ENCODE measurements around the gene APOD. TPM values are rescaled to one million over a fixed set of nuclear protein-coding genes. Genes with fewer than 3 reads are reported as not detected.
"Not testable (repeated sequence)": the region's sequence is repeated elsewhere in the genome, so short reads cannot be mapped to it uniquely, and the experiment has no call there.

The APOD gene
- total RNA-seq, 2 donors from 2014 or later, result 221 to 388 TPM

DNA sequence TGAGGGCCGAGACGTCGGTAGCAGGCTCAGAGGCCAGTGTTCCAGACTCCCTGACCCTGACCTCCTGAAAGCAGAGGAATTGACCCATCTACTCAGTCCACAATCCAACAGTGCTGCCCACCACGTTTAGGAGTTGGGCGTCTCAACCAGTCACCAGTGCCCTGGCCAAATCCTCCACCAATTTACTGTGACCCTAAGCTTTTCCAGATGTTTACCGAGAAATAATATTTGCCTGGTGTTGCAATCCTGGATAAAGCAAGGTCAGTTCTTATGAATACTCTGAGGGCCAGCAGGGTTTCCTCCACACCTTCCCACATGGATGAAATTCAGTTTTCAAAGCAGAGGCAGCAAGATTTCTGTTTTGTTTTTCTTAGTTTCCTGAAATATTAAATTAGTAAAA lies 7.5 kb upstream of the APOD start:
- intact Hi-C loops (cut with DNase I), result no loop called here
- no peak for DNase-seq (ENCODE audit: low spot score)

DNA sequence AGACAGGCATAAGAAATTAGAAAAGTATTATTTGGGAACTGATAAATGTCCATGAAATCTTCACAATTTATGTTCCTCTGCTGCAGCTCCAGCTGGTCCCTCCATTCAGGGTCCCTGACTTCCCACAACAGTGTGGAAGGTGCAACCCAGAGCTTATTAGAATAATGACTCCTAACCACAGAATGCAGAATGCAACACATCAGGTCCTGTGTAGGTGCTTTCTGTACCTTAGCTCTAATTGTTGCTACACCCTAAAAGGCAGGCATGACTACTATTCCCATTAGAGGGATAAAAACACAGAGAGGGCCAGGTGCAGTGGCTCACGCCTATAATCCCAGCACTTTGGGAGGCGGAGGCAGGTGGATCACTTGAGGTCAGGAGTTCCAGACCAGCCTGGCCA lies 6.6 kb upstream of the APOD start:
- DNase-seq (ENCODE audit: low spot score); intact Hi-C loops (cut with DNase I): not testable (repeated sequence)

DNA sequence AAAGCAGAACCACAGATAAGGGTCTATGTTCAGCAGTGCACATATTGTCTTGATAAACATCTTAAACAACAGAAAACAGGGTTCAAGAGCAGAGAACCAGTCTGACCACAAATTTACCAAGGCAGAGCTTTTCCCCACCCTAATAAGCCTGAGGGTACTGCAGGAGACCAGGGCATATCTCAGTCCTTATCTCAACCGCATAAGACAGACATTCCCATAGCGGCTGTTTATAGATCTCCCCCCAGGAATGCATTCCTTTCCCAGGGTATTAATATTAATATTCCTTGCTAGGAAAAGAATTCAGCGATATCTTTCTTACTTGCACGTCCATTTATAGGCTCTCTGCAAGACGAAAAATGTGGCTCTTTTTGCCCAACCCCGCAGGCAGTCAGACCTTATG lies 6.1 kb upstream of the APOD start:
- DNase-seq (ENCODE audit: low spot score); intact Hi-C loops (cut with DNase I): not testable (repeated sequence)

DNA sequence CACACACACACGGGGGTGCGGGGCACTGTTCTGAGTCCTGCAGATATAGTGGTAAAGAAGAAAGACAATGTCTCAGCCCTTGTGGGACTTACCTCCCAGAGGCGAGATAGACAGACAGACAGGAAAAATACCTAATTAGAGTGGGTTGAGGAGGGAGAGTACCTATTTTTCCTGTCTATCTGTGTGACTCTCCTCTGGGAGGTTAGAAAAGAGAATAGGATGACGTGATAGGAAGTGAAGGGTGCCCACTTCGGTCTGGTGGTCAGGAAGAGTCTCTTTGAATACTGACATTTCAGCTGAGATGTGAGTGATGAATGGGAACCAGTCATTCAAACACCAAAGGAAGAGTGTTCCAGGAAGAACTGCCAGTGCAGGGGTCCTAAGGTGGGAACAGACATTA lies 4.1 kb upstream of the APOD start:
- intact Hi-C loops (cut with DNase I), result no loop called here
- no peak for DNase-seq (ENCODE audit: low spot score)

DNA sequence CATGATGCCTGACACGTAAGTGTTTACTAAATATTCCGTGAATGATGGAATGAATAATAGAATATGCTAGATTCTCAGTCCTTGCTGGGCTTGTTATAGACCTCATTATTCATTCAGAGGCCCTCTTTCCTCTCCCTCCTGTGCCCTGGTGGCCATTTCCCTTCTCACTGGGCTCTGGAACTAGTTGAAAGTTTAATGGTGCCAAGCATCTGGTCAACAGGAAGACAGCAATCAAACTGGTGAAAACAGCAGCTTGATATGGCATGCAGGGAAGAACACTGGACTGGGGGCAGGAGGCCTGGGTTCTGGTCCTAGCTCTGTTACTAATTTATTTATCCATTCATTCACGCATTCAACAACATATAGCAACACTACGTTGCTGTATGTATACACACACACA lies 3.7 kb upstream of the APOD start:
- DNase-seq (ENCODE audit: low spot score), result no peak
- intact Hi-C loops (cut with DNase I), result no loop called here

DNA sequence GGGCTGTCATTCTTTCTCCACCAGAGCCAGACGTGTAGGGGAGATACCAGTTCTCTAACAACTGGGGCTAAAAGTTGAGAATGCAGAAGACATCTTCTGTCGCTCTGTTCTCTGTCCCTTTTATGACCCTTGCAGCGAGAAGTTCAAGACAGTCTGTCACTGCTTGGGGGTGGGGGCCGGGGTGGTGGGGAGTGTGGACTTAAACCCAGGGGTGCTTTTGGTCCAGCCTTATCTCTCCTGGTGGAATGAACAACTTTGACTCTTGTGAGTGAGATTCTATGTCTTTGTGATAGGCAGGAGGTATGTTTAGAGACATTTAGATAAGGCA lies 767 bp upstream of the APOD start:
- DNase-seq (ENCODE audit: low spot score), result no peak
- intact Hi-C loops (cut with DNase I), result no loop called here

DNA sequence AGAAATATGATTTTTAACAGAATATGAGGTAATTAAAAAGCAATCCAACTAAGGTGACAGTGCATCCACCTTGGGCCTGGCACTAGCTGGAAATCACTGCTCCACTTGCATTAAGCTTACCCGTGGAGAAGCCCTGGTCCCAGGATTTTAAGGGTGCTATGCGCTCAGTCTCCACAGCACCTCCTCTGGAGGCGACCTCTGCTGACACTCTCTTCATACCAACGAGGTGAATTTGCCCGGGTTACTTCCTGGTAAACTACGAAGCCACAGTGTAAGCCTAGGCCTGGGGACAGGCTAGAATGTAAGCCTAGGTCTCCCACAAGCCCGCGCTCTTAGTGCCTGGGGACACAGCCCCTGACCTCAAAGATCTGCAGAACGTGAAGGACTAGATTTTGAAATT lies 793 bp downstream of the APOD start:
- DNase-seq (ENCODE audit: low spot score), result no peak
- intact Hi-C loops (cut with DNase I), result no loop called here

DNA sequence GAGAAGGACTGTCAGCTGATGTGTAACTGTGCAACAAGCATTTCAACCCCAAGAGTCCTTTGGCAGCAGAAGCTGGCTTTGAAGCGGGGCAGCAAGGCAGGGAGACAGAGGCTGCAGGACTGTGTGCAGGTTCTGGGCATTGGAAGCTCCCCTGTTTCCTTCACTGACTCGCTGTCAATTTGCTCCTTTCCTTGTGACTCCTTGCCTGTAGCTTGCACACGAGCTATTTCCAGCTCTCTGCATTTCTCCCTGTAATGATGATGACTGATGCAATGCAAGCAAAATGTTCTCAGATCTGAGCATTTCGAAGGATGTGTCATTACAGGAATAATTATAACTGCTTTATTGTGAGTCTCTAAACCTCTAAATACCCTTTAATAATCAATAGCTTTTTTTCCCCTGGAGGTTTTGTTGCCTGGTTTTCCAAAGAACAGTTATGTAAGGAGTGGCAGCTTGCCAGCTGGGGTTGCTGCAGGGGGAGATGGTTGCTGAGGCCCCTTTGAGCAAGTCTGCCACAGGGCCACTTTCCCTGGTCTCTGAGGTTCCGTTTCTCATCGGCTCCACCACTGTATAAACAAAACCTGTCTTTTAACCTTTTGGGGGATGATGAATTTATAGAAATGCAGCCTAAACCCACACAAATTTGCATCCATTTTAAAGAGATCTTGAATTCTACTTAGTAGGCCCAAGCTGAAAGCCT lies 2.8 kb downstream of the APOD start:
- intact Hi-C loops (cut with DNase I), result no loop called here
- no peak for DNase-seq (ENCODE audit: low spot score)

DNA sequence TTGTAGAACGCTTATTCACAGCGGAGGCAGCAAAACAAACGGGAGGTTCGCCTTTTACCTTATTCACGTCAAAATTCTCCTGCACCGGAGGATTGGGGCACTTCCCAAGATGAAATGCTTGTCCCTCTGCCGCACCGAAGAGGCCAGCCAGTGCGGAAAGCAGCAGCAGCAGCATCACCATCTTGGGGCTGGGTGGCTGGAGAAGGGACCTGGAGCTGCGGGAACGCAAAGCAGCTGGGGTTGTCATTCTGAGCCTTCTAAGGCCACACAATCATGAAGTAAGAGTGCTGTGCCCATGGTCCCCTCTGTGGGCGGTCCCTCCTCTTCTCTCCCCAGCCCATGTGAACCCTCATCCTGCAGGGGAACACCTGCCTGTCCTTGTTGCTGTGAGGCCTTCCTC lies 4.5 kb downstream of the APOD start:
- intact Hi-C loops (cut with DNase I), result no loop called here

DNA sequence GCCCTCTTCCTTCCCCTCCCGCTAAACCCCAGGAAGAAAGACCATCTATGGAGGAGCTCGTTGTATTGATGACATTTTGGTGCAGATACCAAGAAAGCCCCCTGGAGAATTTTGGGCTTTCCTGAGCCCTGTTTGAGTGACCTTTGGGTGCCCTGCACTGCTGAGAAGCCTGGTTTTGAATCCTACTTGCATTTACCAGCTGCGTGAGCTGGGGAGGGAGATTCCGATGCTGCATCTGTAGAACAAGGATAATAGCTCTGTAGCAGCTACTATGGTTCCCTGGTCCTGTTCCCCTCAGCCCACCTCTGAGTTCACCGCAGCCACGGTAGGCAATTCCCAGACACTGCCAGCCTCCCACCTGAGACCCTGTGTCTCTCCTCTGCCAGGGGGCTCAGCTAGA lies 5.2 kb downstream of the APOD start:
- intact Hi-C loops (cut with DNase I), result no loop called here
- no peak for DNase-seq (ENCODE audit: low spot score)

More for the DNA sequence above, 4.5 kb downstream of the APOD start:
- no peak for DNase-seq (ENCODE audit: low spot score)

DNA sequence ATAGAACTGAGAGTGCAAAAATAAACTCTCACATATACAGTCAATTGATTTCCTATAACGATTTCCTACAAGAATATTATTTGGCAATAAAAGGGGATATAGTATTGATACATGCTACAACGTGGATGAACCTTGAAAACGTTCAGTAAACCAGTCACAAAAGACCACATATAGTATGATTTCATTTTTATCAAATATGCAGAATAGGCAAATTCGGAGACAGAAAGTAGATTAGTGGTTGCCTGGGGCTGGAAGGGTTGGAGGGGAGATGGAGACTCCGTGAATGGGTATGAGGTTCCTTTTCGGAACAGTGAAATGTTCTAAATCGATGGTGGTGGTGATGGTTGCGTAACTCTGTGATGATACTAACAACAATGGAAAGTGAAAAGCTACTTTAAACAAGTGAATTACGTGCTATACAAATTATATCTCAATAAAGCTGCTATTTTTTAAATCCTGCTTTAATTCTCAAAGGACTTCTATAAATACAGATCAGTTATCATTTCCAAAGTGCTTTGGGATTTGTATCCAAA lies 6.0 kb downstream of the APOD start:
- DNase-seq (ENCODE audit: low spot score), result no peak
- intact Hi-C loops (cut with DNase I), result no loop called here

DNA sequence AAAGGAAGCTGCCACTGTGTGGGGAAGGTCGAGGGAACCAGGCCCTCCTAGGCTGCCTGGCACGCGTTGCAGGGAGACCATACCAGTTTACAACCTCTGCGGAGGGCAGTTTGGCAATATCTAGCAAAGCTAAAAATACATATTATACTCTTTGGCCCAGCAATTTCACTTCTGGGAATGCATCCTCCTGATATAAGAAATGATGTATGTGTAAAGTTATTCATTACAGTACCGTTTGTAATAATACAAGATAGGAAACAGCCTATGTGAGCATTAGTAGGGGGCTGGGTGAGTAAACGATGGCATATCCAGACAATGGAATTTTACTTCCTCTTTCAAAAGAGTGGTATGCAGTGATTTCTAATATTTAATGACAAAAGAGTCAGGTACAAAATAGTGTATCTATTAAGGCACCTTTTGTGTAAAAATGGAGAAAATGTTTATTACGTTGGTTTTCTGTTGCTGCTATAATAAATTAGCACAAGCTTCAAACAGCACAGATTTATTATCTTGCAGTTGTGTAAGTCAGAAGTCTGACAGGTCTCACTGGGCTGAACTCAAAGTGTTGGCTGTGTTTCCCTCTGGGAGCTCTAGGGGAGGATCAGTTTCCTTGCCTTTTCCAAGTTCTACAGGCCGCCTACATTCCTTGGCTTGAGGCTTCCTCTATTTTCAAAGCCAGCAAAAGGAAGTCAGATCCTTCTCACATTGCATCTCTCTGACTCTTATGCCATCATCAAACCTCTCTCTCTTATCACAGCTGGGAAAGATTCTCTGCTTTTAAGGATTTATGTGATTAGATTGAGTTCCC lies 9.0 kb downstream of the APOD start:
- DNase-seq (ENCODE audit: low spot score), result no peak
- intact Hi-C loops (cut with DNase I), result no loop called here

DNA sequence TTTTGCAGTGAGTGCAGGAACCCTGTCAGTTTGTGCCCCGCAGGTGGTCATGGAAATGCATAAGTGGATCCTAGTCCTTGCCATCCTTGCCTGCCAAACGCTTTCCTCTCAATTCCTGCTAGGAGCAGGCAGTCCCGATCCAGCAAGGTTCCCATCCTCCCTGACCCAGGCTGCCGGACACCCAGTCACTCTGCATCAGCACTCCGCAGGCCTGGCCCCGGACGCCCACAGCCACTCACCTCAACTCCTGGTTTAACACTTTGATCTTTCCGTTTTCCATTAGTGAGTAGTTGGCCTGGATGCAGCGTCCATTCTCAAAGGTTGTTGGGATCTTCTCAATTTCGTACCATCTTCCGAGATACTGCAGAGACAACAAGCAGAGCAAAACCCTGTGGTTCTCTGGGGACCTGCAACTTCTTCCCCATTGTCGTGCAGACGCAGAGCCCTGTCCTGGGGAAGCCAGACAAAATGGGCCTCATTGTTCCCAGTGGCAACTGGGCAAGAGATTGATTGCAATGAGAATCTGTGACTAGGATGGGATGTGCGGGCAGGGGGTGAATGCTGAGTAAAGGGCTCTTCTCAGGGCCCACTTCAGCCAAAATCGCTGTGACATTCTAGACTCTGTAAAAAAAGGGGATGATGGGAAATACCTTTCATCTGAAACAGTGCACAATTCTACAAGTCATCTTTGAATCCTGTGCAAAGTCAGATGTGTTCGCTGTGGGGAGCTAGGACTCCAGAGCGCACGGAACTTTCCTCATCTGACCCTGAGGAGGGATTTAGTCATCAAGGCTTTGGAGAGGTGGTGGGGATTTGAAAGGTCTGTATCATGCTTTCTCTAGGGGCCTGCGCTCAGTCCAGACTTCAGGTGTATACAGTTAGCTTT lies 9.9 kb downstream of the APOD start:
- DNase-seq (ENCODE audit: low spot score), result no peak
- intact Hi-C loops (cut with DNase I), result no loop called here

DNA sequence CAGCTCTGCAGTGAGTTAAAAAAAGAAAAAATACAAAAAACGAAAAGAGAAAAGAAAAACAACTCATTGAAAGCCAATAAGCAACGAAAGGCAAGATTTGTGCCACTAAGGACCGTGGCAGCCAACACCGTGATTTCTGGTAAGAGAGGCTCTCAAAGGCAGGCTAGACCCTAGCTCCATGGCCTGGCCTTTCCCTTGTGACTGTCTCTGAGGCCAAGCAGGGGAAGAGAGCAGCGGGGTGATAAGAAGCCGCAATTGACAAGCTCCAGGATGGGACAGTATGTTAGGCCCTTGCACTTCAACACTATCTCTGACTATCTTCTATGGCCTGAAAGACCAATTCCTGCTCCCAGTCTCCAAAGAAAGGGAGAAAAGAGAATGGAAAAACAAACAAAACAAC lies 12.4 kb downstream of the APOD start:
- intact Hi-C loops (cut with DNase I), result no loop called here
- no peak for DNase-seq (ENCODE audit: low spot score)

DNA sequence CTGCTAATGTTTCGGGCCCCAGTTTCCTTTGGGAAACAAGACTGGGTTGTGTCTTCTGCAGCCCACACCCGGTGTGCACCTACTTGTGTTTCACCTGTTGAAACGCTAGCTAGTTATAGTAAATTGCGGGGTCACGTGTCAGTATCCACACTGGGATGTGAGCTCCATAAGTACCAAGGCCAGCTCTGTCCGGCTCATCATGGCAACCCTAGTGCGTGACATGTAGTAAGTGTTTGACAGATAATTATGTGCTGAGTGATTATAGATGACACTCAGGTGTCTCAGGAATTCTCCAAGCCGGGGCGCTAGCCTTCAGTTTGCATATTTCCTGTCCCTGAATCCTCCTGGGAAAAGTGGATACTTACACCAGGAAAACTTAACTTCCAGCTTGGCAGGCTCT lies 12.8 kb downstream of the APOD start:
- DNase-seq (ENCODE audit: low spot score), result no peak
- intact Hi-C loops (cut with DNase I), result no loop called here

DNA sequence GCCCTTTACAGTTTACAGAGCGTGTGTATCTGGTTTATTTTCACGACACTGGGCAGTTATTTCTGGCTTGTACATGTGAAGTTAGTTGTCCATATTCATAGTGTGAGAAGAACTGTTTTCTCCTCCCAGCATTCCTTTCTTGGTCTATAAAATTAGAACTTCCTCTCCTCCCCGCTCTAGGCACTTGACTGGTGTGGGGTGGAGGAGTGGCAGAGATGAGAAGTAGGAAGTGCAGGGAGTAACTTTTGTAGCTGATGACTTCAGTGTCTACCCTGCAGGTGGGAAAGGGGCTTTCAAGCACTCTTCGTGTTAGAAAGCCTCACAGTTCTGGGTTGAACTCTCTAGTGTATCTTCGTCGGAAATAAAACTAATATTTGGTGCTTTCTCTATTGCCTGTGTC lies 13.4 kb downstream of the APOD start:
- intact Hi-C loops (cut with DNase I), result no loop called here
- DNase-seq (ENCODE audit: low spot score), result no peak

DNA sequence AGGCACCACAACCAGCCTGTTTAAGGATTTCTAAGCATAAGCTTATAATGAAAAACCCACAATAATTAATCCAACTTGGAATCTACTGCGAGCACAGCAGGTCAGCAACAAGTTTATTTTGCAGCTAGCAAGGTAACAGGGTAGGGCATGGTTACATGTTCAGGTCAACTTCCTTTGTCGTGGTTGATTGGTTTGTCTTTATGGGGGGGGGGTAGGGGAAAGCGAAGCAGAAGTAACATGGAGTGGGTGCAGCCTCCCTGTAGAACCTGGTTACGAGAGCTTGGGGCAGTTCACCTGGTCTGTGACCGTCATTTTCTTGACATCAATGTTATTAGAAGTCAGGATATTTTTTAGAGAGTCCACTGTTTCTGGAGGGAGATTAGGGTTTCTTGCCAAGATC lies 15.1 kb downstream of the APOD start:
- intact Hi-C loops (cut with DNase I), result no loop called here

DNA sequence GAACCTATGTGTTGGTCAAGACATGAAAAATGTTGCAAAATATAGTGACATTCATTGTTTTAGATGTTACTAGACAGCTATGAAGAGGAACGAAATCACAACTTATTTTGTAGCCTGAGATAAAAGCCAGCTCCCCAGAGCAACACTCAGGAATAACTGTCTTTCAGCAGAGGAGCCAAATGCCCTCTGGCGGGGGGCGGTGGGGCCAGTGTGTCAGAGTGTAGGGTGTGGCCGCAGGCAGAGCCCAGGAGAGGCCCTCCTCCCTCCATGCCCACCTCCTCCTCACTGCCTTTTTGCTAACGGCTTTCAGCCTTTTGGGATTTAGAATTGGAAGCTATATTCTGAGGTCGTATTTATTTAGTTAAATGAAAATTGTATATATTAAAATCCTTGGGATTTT lies 16.9 kb downstream of the APOD start:
- intact Hi-C loops (cut with DNase I), result no loop called here
- no peak for DNase-seq (ENCODE audit: low spot score)

More for the DNA sequence above, 15.1 kb downstream of the APOD start:
- DNase-seq (ENCODE audit: low spot score), result no peak

DNA sequence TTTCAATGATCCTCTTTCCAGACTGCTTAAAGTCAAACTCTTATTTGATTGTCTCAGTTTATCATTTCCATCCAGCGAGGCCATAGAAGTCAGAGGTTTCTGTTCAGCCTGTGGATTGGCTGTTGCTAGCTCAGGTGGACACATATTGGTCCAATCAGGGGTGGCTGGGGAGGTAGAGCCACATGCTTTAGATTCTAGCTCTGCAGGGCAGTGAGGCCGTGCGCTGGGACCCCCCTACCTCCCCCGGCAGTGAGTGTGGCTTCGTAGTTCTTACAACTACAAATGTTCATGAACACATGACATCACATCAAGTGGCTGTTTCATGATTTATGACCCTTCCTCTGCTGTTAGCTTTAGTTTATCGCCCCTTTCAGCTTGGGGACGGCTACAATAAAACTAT lies 18.0 kb downstream of the APOD start:
- intact Hi-C loops (cut with DNase I), result no loop called here

DNA sequence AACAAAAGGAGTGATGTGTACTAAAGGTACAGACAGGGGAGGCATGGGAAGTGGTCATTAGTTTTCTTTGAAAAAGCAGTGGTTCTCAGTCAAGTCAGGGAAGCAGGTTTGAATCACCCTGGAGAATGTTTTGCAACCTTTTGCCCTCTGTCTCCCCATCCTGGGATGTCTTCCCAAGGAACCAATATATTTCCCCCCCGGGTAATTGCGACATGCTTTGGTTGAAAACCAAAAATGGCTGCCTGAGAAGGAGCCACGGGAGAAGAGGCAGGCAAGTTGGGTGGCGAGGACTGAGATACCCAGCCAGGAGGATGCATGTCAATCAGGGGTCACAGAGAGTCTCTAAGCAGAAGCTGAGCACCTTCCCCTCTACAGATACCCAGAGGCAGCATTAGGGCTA lies 20.4 kb downstream of the APOD start:
- intact Hi-C loops (cut with DNase I), result no loop called here
- DNase-seq (ENCODE audit: low spot score), result no peak

More for the DNA sequence above, 18.0 kb downstream of the APOD start:
- no peak for DNase-seq (ENCODE audit: low spot score)
